Fibroblast of skin of scalp (primary cell): ENCODE data around the gene ZBTB25.

Source experiments
- DNase-seq: peaks from one replicate; pipeline ENCODE4 v3.0.0-alpha.2; 2013

ZBTB25 gene

DNA sequence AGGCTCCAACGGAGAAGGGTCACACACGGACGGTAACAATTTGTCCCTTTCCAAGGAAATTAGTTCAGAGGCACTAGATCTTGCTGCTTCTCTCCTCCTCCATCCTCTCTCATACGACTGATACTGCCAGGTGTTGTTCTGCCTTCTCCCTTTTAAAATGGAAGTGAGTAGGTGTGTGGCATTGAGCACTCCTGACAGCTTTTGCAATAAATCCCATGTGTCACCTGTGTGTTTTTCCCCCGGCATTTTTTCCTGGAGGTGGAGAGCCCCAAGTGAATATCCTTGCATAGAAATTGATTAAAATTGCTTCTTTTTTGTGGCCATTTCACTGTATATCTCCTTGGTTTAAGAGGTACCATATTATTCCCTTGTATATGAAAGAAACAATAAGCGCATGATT lies 64.5 kb downstream of the ZBTB25 start:
- DNase-seq = no peak

DNA sequence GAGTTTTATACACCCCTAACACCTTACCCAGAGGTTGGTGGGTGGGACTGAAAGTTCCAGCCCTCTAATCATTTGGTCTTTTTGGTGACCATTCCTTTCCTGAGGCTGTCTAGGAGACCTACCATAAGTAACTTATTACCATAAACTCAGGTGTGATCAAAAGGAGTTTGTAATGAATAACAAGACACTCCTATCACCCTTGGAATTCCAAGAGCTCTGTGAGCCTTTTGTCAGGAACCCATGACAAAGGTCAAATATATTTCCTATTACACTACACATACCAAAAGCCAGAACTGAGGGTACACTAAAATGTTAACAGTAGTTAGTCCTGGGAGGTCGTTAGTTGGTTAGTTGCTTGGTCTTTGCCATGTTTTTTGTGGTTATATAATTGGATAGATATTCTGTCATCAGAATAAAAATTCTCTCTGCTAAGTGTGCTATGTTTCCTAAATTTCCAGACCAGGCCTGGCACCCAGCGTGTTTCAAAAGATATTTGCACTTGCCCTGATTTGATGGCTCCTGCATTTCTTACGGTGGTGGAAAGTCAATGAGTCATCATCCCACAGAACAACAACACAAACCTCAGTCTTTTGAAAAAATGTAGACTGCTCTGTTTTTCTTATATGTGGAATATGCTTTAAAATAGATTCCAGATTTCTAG lies 65.3 kb downstream of the ZBTB25 start:
- DNase-seq = peak; percentile 98

DNA sequence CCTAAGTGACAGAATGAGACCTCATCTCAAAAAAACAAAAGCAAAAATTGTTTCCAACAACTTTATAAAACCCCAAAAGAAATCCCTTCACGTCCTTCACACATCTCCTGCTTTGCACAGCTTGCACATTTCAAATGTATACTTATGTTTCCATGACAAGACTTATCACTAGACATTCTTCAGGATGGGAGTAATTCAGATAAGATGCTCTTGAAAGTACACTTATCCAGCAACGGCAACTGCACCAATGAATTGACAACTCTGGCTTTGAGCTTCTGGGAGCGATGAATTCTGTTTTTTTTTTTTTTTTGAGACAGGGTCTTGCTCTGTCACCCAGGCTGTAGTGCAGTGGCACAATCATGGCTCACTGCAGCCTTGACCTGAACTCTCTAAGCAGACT lies 69.1 kb downstream of the ZBTB25 start:
- no peak for DNase-seq

DNA sequence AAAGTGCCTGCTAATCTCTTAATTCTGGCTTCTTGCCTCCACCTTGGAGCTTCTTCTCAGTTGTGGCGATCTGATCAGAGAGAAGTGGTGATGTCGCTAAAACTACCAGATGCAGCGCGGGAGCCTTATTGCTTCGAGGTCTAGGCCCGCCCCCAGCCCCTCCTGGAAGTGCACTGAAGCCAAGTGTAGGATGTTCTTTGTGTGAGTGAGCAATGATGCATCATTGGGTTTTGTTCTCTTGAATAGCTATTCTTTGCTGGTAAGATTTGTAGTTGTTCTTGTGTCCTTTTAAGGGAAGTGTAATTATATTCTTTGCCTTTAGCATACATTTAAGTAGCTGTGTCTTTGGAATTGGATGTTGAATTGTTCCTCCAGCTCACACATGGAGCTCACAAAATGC lies 79.7 kb downstream of the ZBTB25 start:
- peak; percentile 58 for DNase-seq

DNA sequence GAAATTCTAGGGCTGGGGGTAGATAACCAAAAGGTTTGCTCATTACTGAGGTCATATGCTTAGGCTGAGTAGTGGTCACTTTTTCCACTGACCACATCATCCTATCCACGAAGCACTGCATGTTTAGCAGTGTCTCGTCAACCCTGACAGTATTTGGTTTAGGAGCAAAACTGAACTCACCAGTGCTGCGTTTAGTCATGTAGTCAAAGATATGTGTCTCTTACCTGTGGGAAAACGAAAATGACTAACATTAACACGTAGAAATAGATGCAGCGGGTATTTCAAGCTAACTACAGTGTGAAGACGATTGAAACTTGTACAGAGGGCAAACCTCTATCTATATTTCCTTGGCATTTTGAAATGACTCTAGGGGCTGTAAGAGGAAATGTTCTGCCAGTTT lies 80.9 kb downstream of the ZBTB25 start:
- no peak for DNase-seq

DNA sequence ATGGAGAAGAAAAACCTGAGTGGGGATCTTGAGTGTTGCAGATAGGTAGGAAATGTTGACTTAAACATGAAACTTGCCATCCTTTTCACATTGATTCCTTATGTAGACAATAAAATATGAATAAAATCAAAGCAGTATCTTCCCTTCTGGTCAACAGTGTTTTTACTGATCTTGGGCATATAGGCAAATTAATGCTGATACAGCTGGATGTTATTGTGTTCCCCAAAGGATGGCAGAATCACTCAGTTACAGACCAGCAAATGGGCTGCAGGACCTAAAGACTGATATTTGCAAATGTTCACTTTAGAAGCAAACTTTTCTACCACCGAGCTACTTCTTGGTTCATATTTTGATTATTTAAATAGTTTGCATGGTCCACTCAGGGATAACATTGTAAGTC lies 81.6 kb downstream of the ZBTB25 start:
- DNase-seq = no peak

DNA sequence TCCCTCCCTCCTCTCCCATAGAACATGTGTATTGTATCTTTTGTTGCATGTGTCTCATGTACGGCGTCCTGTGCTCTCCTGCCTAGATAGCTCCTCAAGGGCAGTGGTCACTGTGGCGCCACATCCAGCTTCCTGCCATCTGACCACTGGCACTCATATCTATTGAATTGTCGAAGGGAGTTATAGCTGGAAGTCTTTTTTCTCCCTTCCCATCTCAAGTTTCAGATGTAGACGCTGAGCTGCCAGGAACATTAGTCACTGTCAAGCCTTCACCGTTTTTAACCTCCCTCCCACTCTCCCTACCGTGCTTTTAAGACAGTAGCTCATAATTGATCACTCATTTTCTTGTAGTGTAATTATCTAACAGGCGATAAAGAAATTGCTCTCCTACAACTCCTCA lies 82.5 kb downstream of the ZBTB25 start:
- DNase-seq = peak; percentile 74

DNA sequence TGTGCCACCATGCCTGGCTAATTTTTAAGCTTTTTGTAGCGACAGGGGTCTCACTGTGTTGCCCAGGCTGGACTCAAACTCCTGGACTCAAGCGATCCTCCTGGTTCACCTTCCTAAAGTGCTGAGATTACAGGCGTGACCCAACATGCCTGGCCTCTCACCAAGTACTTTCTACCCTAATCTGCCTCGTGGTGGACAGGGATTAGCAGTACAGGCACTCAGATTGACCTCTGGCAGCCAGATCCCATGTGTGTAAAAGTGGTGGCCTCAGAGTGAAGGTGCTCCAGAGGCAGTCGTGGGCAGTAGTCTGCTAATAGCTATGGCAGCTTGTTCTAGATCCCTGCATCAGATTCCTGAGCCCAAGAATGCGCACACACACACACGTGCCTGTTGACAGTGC lies 84.6 kb downstream of the ZBTB25 start:
- no peak for DNase-seq

DNA sequence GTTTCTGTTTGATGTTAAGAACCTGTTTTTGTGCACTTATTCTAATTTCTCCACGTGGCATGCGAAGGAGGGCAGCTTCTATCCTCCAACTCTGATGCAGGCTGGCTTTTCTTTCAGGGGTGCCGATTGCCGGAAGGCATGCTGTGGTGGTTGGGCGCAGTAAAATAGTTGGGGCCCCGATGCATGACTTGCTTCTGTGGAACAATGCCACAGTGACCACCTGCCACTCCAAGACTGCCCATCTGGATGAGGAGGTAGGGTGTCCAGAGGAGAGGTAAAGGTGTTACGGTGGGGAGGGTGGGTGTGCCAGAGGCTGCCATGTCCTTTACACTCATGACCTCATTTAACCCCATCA lies 85.9 kb downstream of the ZBTB25 start:
- no peak for DNase-seq

DNA sequence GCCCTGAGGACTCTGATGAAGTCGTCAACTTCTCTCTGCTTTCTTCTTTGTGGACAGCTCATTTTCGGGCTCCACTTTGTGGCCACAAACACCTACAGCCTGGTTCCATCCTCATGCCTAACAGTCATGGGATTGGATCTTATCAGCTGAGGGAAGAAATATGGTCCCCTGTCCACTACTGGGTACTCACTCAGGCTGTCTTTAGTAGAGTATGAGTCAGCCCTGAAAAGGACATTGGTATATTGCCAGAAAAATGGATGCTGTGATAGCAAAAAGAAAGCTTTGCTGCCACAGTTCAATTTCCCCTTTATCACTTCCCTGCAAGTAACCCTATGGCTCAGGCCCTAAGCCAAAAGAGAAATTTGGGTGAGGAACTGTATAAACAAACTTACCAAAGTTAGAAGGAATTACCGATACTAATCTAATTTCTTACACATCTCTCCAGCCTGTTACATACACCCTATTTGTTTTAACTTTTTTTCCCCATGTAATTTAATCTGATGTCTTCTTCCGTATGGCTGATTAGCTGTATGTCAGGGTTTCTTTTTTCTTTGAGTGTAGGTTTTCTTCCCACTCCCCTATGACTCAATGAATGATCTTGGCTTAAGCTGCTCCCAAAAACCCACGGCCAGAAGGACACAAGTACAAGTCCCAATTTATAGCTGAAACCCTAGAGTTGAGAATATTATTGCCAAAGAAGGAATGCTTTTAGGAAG lies 86.4 kb downstream of the ZBTB25 start:
- DNase-seq = no peak

DNA sequence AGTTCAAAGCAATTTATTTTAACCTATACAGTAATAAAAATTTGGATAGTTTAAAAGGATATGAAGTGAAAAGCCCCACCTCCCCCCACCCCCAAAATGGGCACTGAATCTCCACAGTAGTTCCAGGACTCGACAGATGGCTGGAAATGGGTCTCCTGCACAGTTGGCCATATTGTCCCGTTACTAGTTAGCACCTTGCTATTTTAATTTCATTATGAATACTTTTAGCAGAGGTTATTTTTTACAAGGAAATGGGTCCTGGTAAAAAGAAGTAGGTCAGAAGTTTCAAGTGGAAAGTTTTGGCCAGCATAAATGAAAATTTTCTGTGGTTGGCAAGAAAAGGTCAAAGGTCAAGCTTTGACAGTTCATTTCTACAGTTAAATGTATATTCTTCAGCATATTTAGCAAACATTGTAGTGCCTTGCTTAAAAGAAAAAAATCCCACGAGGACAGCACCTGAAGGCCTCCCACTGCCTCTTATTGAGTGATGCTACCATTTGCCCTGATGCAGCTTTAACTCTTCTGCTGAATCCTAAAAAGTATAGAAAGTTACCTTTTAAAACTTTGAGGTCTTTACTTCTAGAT lies 87.2 kb downstream of the ZBTB25 start:
- DNase-seq = no peak

DNA sequence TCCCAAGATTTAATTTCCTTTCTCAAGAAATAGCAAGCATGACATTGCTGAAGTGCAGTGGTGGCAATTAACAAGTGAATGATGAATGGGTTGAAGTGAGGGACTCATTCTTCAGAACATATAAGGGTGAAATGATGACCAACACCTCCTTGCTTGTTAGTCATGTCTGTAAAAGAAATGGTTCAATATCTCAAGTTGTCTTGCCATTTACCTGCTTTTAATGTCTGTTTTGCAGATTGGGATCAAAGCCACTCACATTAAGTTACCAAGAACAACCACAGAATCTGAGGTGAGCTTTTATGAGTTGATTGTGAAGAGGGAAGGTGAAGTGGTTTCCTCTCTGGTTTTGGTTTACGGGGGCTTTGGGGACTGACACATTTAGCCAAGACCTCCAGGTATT lies 91.4 kb downstream of the ZBTB25 start:
- no peak for DNase-seq

DNA sequence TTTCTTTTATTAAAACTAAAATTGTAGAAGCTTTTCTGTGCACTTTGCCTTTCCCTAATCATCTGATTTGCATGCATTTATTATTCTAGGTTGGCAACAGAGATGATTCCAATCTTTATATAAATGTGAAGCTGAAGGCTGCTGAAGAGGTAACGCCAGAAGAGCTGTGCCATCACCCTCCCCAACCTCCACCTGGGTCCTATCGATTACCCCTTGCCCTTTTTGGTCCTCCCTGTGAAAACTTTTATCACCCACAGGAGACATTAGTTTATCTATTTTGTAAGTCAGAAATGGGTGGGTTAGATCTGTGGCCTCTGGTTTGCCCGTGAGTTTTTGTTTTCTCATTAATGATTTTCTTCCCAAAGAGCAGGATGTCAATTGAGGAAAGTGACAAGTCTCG lies 92.6 kb downstream of the ZBTB25 start:
- DNase-seq = no peak

DNA sequence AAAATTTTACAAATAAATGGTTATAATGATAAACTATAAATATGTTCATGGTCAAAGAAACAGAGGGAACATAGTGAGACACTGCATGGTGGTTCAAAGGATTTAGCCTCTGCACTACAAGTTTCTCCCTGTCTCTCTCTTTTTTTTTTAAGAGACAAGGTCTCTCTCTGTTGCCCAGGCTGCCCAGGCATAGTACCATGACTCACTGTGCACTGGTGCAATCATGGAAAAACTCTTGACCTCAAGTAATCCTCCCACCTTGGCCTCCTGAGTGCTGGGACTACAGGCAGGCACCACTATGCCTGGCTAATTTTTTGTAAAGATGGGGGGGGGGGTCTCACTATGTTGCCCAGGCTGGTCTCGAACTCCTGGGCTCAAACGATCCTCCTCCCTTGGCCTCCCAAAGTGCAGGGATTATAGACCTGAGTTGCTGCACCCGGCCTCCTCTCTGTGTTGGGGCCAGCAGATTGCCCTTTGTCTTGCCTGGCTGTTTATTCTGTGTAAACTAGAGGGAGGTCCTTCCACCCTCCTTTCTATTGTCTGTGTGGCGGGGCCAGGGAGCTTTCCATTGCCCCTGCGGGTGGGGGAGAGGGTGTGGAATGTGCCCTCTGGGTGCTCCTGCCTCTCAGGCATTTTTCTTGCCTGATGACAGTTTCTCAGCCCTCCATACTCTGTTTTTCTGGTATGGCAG lies 93.4 kb downstream of the ZBTB25 start:
- peak; percentile 55 for DNase-seq

DNA sequence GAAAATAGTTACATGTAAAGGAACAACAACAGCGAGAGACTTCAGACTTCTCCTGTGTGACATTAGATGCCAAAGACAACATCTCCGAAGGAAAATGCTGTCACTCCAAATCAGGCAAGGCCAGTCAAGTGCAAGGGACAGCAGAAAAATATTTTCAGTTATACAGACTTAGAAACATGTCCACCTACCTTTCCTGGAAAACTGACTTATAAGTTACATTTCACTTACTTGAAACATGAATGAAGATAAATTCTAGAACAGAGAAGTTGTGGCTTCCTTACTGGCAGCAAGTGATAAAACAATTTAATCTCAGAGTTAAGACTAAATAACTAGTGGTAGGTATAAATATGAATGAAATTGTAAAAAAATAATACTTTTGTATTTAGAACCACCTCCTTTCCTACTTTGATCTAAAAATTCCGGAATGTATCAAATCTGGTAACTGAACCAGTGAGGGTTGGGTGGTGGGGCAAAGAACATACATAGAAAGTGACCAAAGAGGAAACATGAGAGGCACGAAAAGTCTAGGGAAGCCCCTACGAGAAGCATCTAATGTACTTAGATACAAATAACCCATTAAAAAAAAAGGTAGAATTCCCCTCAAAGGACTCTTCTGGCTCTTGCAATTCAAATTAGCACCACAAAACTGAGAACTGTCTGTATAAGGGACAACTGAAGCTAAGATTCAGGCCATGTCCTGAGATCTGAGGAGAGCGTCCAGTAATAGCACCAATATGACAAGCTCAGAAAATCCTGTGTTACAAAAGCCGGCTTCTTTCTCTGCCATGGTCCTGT lies 94.3 kb downstream of the ZBTB25 start:
- DNase-seq = no peak

DNA sequence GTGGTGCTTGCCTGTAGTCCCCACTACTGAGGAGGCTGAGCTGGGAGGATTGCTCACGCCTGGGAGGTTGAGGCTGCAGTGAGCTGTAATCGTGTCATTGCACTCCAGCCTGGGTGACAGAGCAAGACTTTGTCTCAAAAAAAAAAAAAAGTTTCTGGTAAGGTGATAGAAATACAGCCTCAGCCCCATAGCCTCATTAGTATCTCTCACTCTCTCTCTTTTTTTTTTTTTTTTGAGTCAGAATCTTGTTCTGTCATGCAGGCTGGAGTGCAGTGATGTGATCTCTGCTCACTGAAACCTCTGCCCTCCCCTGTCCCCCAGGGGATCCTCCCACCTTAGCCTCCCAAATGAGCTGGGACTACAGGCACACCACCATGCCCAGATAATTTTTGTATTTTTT lies 96.3 kb downstream of the ZBTB25 start:
- no peak for DNase-seq

DNA sequence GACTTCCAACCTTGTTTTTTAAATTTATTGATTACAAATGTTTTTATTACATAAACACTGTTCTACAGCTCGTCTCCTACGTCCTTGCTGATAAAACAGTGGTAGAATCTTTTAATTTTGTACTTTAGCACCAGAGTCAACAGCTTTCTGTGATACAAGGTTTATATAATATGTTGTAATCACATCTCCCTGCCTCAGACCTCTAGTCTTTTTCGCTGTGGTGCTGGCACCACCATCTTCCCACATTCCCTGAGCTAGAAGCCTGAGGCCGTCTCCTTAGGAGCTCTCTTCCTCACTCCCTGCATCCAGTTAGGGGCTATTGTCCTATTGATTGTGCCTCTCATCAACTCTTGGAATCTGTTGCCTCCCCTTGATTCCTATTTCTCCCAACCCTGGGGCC lies 98.3 kb downstream of the ZBTB25 start:
- DNase-seq = no peak

DNA sequence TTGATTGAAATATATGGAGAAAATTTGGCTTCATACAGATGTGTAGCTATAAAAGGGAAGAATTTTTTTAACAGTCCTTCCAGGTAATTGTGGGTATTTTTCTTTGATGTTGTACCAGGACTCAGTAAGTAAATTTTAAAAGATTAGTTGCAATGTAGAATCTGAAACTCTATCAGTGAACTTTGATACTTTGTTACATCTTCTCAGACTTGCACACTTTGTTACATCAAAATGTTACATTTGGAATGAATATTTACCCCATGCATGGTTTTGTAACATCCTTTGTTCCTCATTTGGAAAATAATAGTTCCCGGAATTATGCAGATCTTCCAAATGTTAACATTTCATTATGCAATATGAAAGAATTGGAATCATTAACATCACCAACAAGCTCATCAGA lies 101.7 kb downstream of the ZBTB25 start:
- DNase-seq = no peak

DNA sequence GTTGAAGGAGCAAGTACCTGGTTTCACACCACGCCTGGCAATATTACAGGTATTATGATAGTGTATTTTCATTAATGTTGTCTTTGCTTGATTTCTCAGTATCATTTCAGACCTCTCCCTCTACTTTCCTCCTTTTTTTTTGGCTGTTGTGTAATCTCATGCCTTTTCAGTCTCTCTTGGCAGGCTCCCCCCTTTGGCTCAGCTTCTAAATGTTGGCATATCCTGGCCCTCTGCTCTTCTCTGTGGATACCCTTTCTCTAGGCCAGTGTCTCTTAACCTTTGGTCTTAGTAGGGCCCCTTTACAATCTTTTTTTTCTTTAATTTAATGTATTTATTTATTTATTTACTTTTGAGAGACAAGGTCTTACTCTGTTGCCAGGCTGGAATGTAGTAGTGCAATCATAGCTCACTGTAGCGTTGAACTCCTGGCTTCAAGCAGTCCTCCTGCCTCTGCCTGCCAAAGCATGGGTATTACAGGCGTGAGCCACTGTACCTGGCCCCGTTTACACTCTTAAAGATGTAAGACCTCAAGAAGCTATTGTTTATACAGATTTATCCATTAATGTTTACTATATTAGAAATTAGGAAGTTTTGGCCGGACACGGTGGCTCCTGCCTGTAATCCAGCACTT lies 102.7 kb downstream of the ZBTB25 start:
- DNase-seq = no peak
